Panc1 (cell line): Measurements from ENCODE around the gene DMBT1. TPM values are rescaled to one million over a fixed set of nuclear protein-coding genes. Genes with fewer than 3 reads are reported as not detected.

ENCODE experiments used
- ATAC-seq: fragments of 200-7000 bp; cut with Tn5 transposase; 2 replicates; pipeline ENCODE4 v1.9.1; 2020; ENCODE audit warnings: mild to moderate bottlenecking, moderate library complexity
- BruUV-seq: library from RNA; stranded (reverse); fragments of 400-500 nt; replicated peaks from 2 replicates; lab custom pipeline; 2021; lab: Mats Ljungman, UMichigan
- CTCF ChIA-PET: fragments of 300-600 bp; sonication (Branson Sonifier 250); formaldehyde crosslinking; loops from one replicate; lab custom pipeline; 2022; ENCODE audit warnings: antibody characterized with exemption; lab: Charles Lee
- POLR2A ChIA-PET: fragments of 300-600 bp; sonication (Branson Sonifier 250); formaldehyde crosslinking; loops from one replicate; lab custom pipeline; 2022; ENCODE audit warnings: antibody characterized with exemption; lab: Charles Lee
- DNase-seq: peaks from one replicate; pipeline ENCODE4 v3.0.0-alpha.2; 2010; ENCODE audit warnings: low read depth, low spot score
- H3K27ac ChIP-seq: 2 replicates; pipeline ENCODE4 v1.5.1; 2011; ENCODE audit warnings: mild to moderate bottlenecking, low read length, inconsistent platforms
- H3K27me3 ChIP-seq: fragments of 200-500 bp; sonication (Bioruptor generic); 2 replicates; pipeline ENCODE4 v1.6.0; 2014; ENCODE audit warnings: low read length, inconsistent platforms; ENCODE audit not compliant: control insufficient read depth, insufficient read depth
- H3K36me3 ChIP-seq: fragments of 200-500 bp; sonication (Bioruptor generic); 2 replicates; pipeline ENCODE4 v1.5.1; 2014; ENCODE audit warnings: inconsistent platforms, mild to moderate bottlenecking, low read length, moderate library complexity; ENCODE audit not compliant: control insufficient read depth, insufficient read depth
- H3K4me1 ChIP-seq: 2 replicates; pipeline ENCODE4 v1.5.1; 2011; ENCODE audit warnings: inconsistent platforms, mild to moderate bottlenecking, low read length, moderate library complexity; ENCODE audit not compliant: control insufficient read depth, insufficient read depth
- H3K4me3 ChIP-seq, 2 experiments: 2 replicates each; pipeline ENCODE4 v1.5.1; 2011 to 2012; ENCODE audit warnings: low read depth in 2 of 2, low read length in 2 of 2, mild to moderate bottlenecking in 2 of 2, inconsistent platforms in 1 of 2, moderate library complexity in 1 of 2
- H3K9me3 ChIP-seq: fragments of 200-500 bp; sonication (Bioruptor generic); 2 replicates; pipeline ENCODE4 v1.5.1; 2014; ENCODE audit warnings: low read depth, mild to moderate bottlenecking, inconsistent platforms, low read length, moderate library complexity; ENCODE audit not compliant: control insufficient read depth, insufficient read depth
- POLR2AphosphoS5 ChIP-seq: IDR thresholded peaks from 2 replicates; pipeline ENCODE4 v1.6.1; 2012; ENCODE audit warnings: mild to moderate bottlenecking, low read depth, low read length, moderate library complexity
- SIN3A ChIP-seq: IDR thresholded peaks from 2 replicates; pipeline ENCODE4 v1.6.1; 2012; ENCODE audit warnings: low read depth, mild to moderate bottlenecking, low read length, moderate library complexity, borderline replicate concordance; ENCODE audit not compliant: insufficient read depth
- TCF7L2 ChIP-seq: IDR thresholded peaks from 2 replicates; pipeline ENCODE4 v1.6.1; 2011; ENCODE audit warnings: mild to moderate bottlenecking, low read depth, low read length, inconsistent platforms
- in situ Hi-C: cut with HindIII; loops from 2 replicates; pipeline ENCODE4 v1.10.0; 2016; ENCODE audit warnings: low sequenced_read_pairs, low pct_unique_long_range_greater_than_20kb
- intact Hi-C: fragments of 100-400 bp; cut with micrococcal nuclease; formaldehyde crosslinking; loops from one replicate; pipeline ENCODE4 v1.10.0; 2022; ENCODE audit not compliant: unreplicated experiment
- total RNA-seq: library from RNA; stranded (reverse); gene quantifications from one replicate; pipeline ENCODE4 v1.2.1, GENCODE V29; 2021; ENCODE audit not compliant: unreplicated experiment
- TF ChIP-seq, protein P1 (sequence below), 2 experiments: IDR thresholded peaks; 2 replicates each; pipeline ENCODE4 v1.6.1; 2011 to 2012; ENCODE audit warnings: low read depth in 2 of 2, control low read depth in 1 of 2, low read length in 1 of 2, mild to moderate bottlenecking in 1 of 2, moderate library complexity in 1 of 2; ENCODE audit not compliant: insufficient read depth in 1 of 2
- TF ChIP-seq, protein P2 (sequence below): fragments of 450-650 bp; IDR thresholded peaks from 2 replicates; pipeline ENCODE4 v1.5.1; 2017; ENCODE audit warnings: mild to moderate bottlenecking

The DMBT1 gene
- total RNA-seq, 1 experiment from 2014 or later = 0.05 TPM

DNA sequence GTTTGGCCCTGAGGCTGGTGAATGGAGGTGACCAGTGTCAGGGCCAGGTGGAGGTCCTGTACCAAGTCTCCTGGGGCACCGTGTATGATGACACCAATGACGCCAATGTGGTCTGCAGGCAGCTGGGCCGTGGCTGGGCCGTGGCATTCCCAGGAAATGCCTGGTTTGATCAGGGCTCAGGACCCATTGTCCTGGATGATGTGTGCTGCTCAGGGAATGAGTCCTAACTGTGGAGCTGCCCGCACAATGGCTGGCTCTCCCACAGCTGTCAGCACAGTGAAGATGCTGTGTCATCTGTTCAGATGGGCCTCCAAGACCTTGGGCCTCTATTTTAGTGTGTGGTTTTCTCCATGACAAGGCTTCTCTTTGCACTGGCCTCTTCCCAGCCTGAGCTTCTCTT, 64.0 kb downstream of the DMBT1 start:
- ChIA-PET POLR2A (no interaction called here), CTCF (interaction anchor here (0.7 kb wide), 1 partner anchor 24 kb away, joined by 5 read pairs; no protein-coding TSS in a partner anchor)
- Histone ChIP-seq H3K27me3 (peaks cover 13% of the 10 kb centered on the region; the same call in 1 of the 2 replicates), H3K4me1 (no peaks in the 10 kb centered on the region), H3K27ac (no peak overlapping the region), H3K4me3 (no peak overlapping the region), H3K9me3 (no peaks in the 10 kb centered on the region), H3K36me3 (no peaks in the 10 kb centered on the region)
- no TSS peak for BruUV-seq
- DNase-seq = no peak
- intact Hi-C loops = no loop called here
- TF ChIP-seq SIN3A (no peak), POLR2AphosphoS5 (no peak), TCF7L2 (no peak)
- TF ChIP-seq, protein P1, sequence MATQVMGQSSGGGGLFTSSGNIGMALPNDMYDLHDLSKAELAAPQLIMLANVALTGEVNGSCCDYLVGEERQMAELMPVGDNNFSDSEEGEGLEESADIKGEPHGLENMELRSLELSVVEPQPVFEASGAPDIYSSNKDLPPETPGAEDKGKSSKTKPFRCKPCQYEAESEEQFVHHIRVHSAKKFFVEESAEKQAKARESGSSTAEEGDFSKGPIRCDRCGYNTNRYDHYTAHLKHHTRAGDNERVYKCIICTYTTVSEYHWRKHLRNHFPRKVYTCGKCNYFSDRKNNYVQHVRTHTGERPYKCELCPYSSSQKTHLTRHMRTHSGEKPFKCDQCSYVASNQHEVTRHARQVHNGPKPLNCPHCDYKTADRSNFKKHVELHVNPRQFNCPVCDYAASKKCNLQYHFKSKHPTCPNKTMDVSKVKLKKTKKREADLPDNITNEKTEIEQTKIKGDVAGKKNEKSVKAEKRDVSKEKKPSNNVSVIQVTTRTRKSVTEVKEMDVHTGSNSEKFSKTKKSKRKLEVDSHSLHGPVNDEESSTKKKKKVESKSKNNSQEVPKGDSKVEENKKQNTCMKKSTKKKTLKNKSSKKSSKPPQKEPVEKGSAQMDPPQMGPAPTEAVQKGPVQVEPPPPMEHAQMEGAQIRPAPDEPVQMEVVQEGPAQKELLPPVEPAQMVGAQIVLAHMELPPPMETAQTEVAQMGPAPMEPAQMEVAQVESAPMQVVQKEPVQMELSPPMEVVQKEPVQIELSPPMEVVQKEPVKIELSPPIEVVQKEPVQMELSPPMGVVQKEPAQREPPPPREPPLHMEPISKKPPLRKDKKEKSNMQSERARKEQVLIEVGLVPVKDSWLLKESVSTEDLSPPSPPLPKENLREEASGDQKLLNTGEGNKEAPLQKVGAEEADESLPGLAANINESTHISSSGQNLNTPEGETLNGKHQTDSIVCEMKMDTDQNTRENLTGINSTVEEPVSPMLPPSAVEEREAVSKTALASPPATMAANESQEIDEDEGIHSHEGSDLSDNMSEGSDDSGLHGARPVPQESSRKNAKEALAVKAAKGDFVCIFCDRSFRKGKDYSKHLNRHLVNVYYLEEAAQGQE (IDR thresholded peaks at IDR 0.05; ENCODE audit: insufficient read depth in 1 of 2, low read depth in 2 of 2, low read length in 1 of 2) = no peak
- TF ChIP-seq, protein P2, sequence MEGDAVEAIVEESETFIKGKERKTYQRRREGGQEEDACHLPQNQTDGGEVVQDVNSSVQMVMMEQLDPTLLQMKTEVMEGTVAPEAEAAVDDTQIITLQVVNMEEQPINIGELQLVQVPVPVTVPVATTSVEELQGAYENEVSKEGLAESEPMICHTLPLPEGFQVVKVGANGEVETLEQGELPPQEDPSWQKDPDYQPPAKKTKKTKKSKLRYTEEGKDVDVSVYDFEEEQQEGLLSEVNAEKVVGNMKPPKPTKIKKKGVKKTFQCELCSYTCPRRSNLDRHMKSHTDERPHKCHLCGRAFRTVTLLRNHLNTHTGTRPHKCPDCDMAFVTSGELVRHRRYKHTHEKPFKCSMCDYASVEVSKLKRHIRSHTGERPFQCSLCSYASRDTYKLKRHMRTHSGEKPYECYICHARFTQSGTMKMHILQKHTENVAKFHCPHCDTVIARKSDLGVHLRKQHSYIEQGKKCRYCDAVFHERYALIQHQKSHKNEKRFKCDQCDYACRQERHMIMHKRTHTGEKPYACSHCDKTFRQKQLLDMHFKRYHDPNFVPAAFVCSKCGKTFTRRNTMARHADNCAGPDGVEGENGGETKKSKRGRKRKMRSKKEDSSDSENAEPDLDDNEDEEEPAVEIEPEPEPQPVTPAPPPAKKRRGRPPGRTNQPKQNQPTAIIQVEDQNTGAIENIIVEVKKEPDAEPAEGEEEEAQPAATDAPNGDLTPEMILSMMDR = no peak
- in situ Hi-C loops = no loop called here
- ATAC-seq = no peak

DNA sequence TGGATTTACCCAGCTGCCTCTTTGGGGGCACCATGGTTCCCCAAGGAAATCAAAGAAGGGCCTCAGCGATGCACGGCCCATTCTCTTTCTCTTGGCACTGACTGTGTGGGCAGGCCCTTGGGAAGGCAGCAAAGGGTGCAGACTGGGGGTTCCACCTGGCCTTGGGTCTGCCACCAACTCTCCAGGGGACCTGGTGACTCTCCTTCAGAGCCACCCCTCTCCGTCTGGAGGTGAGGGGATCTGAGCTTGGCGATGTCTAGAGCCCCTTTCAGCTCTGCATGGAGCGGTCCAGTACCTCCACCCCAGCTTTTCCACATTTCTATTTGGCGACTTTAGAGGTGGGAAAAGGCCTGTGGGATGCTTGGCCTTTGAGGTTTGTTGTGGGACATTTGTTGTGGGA, 70.0 kb downstream of the DMBT1 start:
- Histone ChIP-seq H3K4me1 (no peaks in the 10 kb centered on the region), H3K4me3 (no peak overlapping the region), H3K9me3 (no peaks in the 10 kb centered on the region), H3K36me3 (no peaks in the 10 kb centered on the region), H3K27me3 (peaks cover 12% of the 10 kb centered on the region), H3K27ac (no peak overlapping the region)
- ChIA-PET CTCF (interaction anchor here (0.8 kb wide), 1 partner anchor 18 kb away, joined by 4 read pairs; no protein-coding TSS in a partner anchor), POLR2A (no interaction called here)
- ATAC-seq (no peak), DNase-seq (no peak)
- in situ Hi-C loops = no loop called here
- no TSS peak for BruUV-seq
- no peak for TF ChIP-seq TCF7L2
- TF ChIP-seq, protein P2 = no peak
- TF ChIP-seq POLR2AphosphoS5 = no peak
- TF ChIP-seq SIN3A = no peak
- TF ChIP-seq, protein P1 (IDR thresholded peaks at IDR 0.05; ENCODE audit: insufficient read depth in 1 of 2, low read depth in 2 of 2, low read length in 1 of 2) = no peak
- intact Hi-C loops = no loop called here
